Stimulated activated CD4-positive, alpha-beta T cell treated with anti-CD3 and anti-CD28 coated beads, Interleukin-1b, Interleukin-23, amount 100 ng/mL, for 4 hours (primary cell): ENCODE measurements around the gene RBM20.
A peak's percentile ranks its signal among the peaks of the same experiment; 100 is the strongest.

Experiments
- DNase-seq, 2 donors: peaks; one replicate each; pipeline ENCODE4 v3.0.0-alpha.2; 2020; ENCODE audit warnings: low read depth in 2 of 2

Gene RBM20

DNA sequence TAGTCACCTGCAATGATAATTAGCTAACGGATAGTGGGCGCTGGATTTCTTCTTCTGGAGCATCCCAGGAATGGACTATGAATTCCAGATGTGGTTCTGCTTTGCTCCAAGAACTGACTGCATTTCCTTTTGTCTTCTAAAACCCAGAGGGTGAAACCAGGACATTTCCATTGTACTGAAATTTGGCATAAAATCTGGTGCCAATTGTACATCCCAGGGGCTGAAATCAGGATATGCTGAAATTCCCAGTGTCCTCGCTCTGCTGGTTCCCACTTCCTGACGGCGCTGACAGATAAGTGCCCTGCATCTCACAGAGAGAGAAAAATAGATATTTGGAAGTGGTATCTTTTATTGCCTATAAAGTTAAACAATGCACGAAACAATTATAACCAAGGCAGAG is 31.9 kb downstream of the RBM20 start:
- no peak for DNase-seq

DNA sequence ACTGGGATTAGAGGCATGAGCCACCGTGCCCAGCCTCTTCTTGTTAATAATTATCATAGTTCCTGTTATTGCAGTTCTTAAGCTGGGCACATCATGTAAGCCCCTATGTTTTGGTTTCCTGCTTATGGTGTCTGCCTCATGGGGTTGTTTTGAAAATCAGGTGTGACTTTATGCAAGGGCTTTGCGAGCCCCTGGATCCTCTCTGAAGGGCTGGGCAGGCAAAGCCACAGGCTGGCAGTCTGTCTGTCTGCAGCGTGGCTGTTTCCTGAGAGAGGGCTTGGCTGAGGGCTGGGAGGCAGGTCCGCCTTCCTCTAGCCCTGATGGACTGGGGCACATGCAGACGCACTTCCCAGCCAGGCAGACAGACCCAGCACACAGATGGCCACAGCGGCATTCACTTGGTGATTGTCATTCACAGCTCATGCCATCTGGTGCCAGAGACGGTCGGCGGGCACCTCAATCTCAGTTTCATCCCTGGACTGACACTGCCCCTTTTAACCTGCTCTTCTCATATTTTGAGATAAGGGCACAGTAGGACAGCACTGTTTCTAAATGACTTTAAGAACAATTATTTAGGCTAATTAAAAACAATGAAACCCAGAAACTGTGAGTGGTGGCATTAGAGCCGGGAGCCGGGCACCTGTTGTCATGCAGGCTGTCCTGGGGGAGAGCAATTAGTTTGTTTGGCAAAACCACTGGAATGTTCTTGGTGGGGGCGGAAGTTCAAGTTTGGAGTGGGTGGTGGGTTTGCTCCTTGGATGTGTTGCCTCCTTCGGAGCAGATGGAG is 35.5 kb downstream of the RBM20 start:
- no peak for DNase-seq

GRCh38 chr10:110680273-110681020 is 36.3 kb downstream of the RBM20 start:
- DNase-seq = no peak

DNA sequence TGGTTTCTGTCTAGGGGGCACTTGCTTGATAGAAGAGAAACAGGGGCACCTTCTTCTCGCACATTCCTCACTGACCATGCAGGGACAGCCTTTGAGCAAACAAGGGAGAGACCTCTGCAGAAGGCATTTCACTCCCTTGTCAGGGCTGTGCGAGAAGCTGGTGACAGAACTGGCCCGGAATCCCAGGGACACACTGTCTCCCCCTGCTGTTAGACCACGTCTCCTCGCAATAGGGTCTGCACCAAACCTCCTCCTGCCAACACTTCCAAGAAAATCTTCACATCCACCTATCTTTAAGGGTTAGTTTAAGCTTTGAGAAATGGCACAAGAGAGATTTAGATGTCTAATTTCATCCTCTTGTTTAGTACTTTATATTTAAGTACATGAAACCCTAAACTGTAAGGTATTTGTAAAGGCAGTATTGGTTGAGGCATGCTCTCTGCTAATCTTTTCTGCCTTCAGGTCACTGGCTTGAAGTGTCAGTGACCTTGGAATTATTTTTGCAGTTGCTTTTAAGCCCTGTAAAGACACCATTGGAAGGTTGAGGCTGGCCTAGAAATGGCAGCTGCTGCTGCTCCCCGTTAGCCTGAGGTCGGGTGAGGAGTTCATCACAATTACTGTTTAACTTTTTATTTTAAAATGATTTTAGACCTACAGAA is 37.0 kb downstream of the RBM20 start:
- peak; percentile 9 to 14 for DNase-seq

- DNase-seq = no peak
These were observed 38.2 kb downstream of the RBM20 start for GRCh38 chr10:110682348-110682747.

GRCh38 chr10:110684800-110685446 is 40.8 kb downstream of the RBM20 start:
- DNase-seq = no peak

DNA sequence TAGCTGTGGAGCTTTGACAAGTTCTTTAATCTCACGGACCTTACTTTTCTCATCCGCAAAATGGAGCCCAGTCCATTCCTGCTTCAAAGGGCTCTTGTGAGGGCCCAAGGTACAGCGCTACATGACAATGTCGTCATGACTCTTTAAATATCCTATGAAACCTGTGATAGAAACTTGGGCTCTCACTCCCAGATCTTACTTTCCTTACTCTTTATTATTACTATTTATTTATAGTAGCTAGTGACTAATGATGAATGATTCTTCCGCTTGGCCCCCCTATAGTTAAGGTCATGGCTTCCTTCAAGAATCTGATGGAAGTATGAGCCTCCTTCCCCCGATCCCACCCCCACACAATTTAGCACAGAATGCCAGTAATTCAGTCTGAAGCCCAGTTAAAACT is 41.9 kb downstream of the RBM20 start:
- DNase-seq = no peak

DNA sequence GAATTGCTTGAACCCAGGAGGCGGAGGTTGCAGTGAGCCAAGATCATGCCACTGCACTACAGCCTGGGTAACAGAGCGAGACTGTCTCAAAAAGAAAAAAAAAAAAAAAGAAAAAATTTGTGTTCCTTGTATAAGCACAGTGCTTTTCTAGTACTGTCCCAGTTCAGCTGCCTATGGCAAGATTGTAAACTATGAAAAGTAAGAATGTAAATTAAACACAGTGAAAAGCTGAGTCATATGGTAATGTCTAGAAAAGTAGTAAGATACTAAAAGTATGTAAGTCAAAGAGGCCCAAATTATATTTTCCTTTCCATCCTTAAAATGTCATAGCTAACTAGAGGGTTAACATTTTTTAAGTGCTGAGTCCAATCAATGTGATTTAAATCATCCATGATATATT is 42.8 kb downstream of the RBM20 start:
- no peak for DNase-seq

GRCh38 chr10:110687400-110687799 is 43.3 kb downstream of the RBM20 start:
- no peak for DNase-seq

GRCh38 chr10:110691139-110691538 is 47.0 kb downstream of the RBM20 start:
- no peak for DNase-seq

- DNase-seq = no peak
These were observed 50.1 kb downstream of the RBM20 start for GRCh38 chr10:110694263-110694662.

DNA sequence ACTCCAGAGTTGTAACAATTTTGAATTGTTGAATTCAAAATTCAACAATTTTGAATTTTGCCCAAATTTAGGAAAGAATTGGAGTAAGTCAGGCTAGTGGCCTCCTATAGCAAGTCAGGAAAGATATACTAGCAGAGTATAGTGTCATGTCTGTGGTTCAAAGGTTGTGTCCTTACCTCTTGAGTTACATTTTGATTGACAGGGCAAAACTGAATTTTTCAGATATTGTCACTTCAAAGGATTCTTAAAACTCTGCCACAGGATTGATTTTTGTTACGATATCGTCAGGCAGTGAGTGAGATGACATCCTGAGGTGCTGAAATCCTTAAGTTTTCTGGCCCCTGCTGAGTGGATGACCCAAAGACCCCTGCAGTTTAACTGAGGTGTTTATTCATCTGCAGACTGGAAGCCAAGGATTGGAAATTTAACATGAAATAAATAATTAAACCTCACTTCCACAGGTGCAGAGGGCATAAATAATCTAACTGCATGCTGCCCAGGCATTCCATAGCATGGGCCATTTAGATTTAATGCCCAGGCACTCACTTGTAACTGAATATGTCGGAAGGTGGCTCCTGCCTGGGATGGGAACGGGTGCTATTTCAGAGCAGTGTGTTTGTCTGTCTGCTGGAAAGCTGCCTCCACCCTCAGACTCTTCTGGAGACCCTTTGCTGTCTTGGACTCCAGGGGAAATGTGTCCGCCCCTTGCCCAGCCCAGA is 50.8 kb downstream of the RBM20 start:
- no peak for DNase-seq

GRCh38 chr10:110695539-110695886 is 51.4 kb downstream of the RBM20 start:
- no peak for DNase-seq

- no peak for DNase-seq
These were observed 52.3 kb downstream of the RBM20 start for GRCh38 chr10:110696436-110696835.

DNA sequence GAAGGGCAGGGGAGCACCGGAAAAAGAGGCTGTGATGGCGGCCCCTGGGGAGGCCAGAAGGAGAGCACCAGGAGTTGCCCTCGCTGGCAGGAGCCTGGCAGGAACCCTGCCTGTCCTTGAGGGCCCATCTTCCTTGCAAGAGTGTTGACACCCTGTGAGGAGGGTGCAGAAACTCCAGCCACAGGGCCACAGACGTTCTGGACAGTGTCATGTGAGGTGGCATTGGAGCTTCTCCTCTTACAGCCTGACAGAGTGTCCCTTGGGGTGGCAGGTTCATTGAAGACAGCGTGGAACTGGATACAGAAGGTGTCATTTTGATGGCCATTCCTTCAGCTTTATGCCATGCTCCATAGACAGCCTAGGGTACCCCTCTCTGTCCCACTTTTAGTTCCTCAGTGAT is 54.2 kb downstream of the RBM20 start:
- DNase-seq = no peak

- DNase-seq = no peak
These were observed 54.7 kb downstream of the RBM20 start for GRCh38 chr10:110698782-110699201.

- DNase-seq = no peak
These were observed 55.8 kb downstream of the RBM20 start for GRCh38 chr10:110699859-110700468.

DNA sequence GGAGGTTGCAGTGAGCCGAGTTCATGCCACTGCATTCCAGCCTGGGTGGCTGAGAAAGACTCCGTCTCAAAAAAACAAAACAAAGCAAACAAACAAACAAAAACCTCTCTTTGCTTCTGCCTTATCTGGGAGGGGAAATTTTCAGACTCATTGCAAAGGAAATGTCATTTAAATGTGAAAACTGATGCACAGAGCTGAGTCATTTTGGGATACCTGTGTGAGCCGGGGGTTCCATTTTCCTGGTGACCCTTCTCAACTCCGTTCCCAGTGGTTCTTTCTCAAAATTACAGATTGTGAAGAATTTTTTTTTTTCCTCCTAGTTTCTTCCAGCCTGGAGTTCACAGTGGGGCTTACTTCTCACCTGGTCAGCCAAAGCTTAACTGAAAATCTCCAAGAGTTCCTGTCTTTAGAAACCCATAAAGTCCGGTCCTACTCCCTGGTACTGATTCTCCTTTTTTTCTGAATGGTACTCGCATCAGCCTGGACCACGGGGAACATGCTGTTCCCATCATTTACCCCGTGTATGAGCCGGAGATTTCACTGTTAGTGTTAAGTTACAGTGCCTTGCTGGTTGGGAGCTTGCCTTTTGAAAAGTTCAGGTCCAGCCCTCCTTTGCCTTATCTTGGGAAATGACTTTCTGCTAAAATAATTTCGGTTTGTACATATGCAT is 56.9 kb downstream of the RBM20 start:
- DNase-seq = no peak

DNA sequence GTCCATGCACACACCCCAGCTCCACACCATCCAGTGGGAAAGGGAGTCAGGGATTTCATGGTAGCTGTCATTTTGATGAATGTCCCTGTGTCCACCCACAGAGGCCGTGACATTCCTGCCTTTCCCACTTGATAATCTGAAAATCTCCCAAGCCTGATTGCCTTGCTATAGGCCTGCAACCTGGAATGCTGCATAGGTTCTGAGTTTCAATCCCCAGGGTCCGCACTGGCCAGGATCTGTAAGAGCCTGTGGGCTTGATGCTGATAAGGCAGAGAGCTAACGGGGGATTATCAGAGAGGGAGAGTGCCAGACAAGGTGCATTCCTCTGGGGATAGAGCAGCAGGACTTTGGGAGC is 57.5 kb downstream of the RBM20 start:
- DNase-seq = no peak

- no peak for DNase-seq
These were observed 59.9 kb downstream of the RBM20 start for GRCh38 chr10:110704070-110704469.
